Naive thymus-derived CD4-positive, alpha-beta T cell (primary cell): ENCODE measurements around the gene PLOD1. TPM values are rescaled to one million over a fixed set of nuclear protein-coding genes. Genes with fewer than 3 reads are reported as not detected.
"Not testable (repeated sequence)": the region's sequence is repeated elsewhere in the genome, so short reads cannot be mapped to it uniquely, and the experiment has no call there.

Experiments used
- ATAC-seq: fragments of 150-1000 bp; cut with Tn5 transposase; 2 replicates; pipeline ENCODE4 v1.10.0; 2021; ENCODE audit warnings: mild to moderate bottlenecking, moderate library complexity
- CTCF ChIA-PET: fragments of 350-600 bp; sonication (Branson Sonifier 250); formaldehyde crosslinking; loops from one replicate; lab custom pipeline; 2021; ENCODE audit warnings: antibody characterized with exemption; lab: Charles Lee
- POLR2A ChIA-PET: fragments of 350-600 bp; sonication (Branson Sonifier 250); formaldehyde crosslinking; loops from one replicate; lab custom pipeline; 2021; ENCODE audit warnings: antibody characterized with exemption, inconsistent platforms; lab: Charles Lee
- DNase-seq, 9 donors: peaks; one replicate each; pipeline versions ENCODE4 v3.0.0 to v3.0.0-alpha.2; 2020 to 2022; ENCODE audit warnings: mixed read lengths in 1 of 9
- H3K27ac ChIP-seq: one replicate; pipeline ENCODE4 v1.7.0; 2013; ENCODE audit warnings: mild to moderate bottlenecking, low read depth, low read length, moderate library complexity
- H3K27me3 ChIP-seq, 2 donors: one replicate each; pipeline ENCODE4 v1.7.0; 2013; ENCODE audit warnings: low read length in 2 of 2, mild to moderate bottlenecking in 2 of 2, moderate library complexity in 2 of 2; ENCODE audit not compliant: control insufficient read depth in 2 of 2, insufficient read depth in 2 of 2
- H3K36me3 ChIP-seq, 3 experiments: 1 replicate in 2 of 3; 2 replicates in 1 of 3; pipeline ENCODE4 v1.7.0; 2013; ENCODE audit warnings: low read length in 3 of 3, mild to moderate bottlenecking in 3 of 3, moderate library complexity in 1 of 3; ENCODE audit not compliant: insufficient read depth in 3 of 3, control insufficient read depth in 2 of 3
- H3K4me1 ChIP-seq, 2 donors: one replicate each; pipeline ENCODE4 v1.7.0; 2013; ENCODE audit warnings: low read length in 2 of 2, mild to moderate bottlenecking in 2 of 2, moderate library complexity in 1 of 2; ENCODE audit not compliant: control insufficient read depth in 2 of 2, insufficient read depth in 2 of 2
- H3K4me3 ChIP-seq: 2 replicates; pipeline ENCODE4 v1.7.0; 2013; ENCODE audit warnings: mild to moderate bottlenecking, low read length
- H3K9me3 ChIP-seq, 3 experiments: 1 replicate in 2 of 3; 2 replicates in 1 of 3; pipeline ENCODE4 v1.7.0; 2013; ENCODE audit warnings: low read length in 3 of 3; ENCODE audit not compliant: control insufficient read depth in 2 of 3
- H3K27ac Mint-ChIP-seq, 9 donors: one replicate each; pipeline ENCODE4 v1.8.0; 2020 to 2022; ENCODE audit warnings: mixed read lengths in 9 of 9, mild to moderate bottlenecking in 8 of 9, moderate library complexity in 5 of 9, inconsistent platforms in 2 of 9
- H3K27me3 Mint-ChIP-seq, 5 donors: one replicate each; pipeline ENCODE4 v1.8.0; 2021 to 2022; ENCODE audit warnings: mixed read lengths in 5 of 5, mild to moderate bottlenecking in 1 of 5
- H3K36me3 Mint-ChIP-seq, 5 donors: one replicate each; pipeline ENCODE4 v1.8.0; 2020 to 2022; ENCODE audit warnings: mixed read lengths in 5 of 5, mild to moderate bottlenecking in 3 of 5, inconsistent platforms in 1 of 5
- H3K4me1 Mint-ChIP-seq, 7 donors: one replicate each; pipeline ENCODE4 v1.8.0; 2020 to 2022; ENCODE audit warnings: mixed read lengths in 7 of 7, mild to moderate bottlenecking in 3 of 7, inconsistent platforms in 1 of 7
- H3K4me3 Mint-ChIP-seq, 10 donors: one replicate each; pipeline ENCODE4 v1.8.0; 2020 to 2022; ENCODE audit warnings: mild to moderate bottlenecking in 10 of 10, mixed read lengths in 10 of 10, moderate library complexity in 6 of 10, inconsistent platforms in 2 of 10
- H3K9me3 Mint-ChIP-seq, 11 donors: one replicate each; pipeline ENCODE4 v1.8.0; 2020 to 2022; ENCODE audit warnings: mixed read lengths in 11 of 11, mild to moderate bottlenecking in 4 of 11, inconsistent platforms in 1 of 11, moderate library complexity in 1 of 11
- intact Hi-C, 2 donors: fragments of 100-400 bp; cut with micrococcal nuclease; formaldehyde crosslinking; loops; one replicate each; pipeline ENCODE4 v1.15.1; 2023
- polyA plus RNA-seq, 2 donors: library from polyadenylated mRNA; unstranded; fragments of 300-500 nt; fragmentation: Illumina TruSeq; gene quantifications; one replicate each; pipeline ENCODE4 v1.2.3, GENCODE V29; 2021
- total RNA-seq, 6 experiments: library from RNA in 5 of 6; stranded (reverse) in 5 of 6; gene quantifications; 1 replicate in 5 of 6; 2 replicates in 1 of 6; pipeline ENCODE4 v1.2.3 and lab custom pipeline; 2021 to 2026

The PLOD1 gene
- total and polyA plus RNA-seq, 7 experiments from 2014 or later: 1.8 to 24.2 (median 4.2) TPM

GRCh38 chr1:11903210-11903609, 31.3 kb upstream of the PLOD1 start:
- peaks cover 12 to 32% (median 27%) of the 10 kb centered on the region in 7 donors for H3K4me1 Mint-ChIP-seq
- POLR2A ChIA-PET: no interaction called here
- intact Hi-C loops: no loop called here
- ATAC-seq (no peak), DNase-seq (no peak)
- no peak overlapping the region for H3K4me3 Mint-ChIP-seq
- Histone ChIP-seq H3K27ac (no peak overlapping the region), H3K4me1 (peaks cover 14 to 19% of the 10 kb centered on the region in 2 donors), H3K4me3 (no peak overlapping the region), H3K36me3 (no peaks in the 10 kb centered on the region), H3K9me3 (peaks cover 0 to 4% (median 0%) of the 10 kb centered on the region in 3 experiments), H3K27me3 (peaks cover 0 to 5% of the 10 kb centered on the region in 2 donors)
- H3K27ac Mint-ChIP-seq: peak overlapping the region in 1 of 9 donors; percentile 49
- H3K27me3 Mint-ChIP-seq: peaks cover 21 to 71% (median 25%) of the 10 kb centered on the region in 5 donors
- H3K36me3 Mint-ChIP-seq: peaks cover 0 to 4% (median 0%) of the 10 kb centered on the region in 5 donors
- CTCF ChIA-PET: no interaction called here
- peaks cover 0 to 12% (median 0%) of the 10 kb centered on the region in 11 donors for H3K9me3 Mint-ChIP-seq

- intact Hi-C loops, H3K27ac ChIP-seq, DNase-seq, H3K4me3 ChIP-seq, H3K36me3 Mint-ChIP-seq, H3K9me3 ChIP-seq, CTCF ChIA-PET, H3K4me3 Mint-ChIP-seq, H3K36me3 ChIP-seq, H3K27me3 ChIP-seq, POLR2A ChIA-PET, ATAC-seq: not testable (repeated sequence)
- peak overlapping the region in 1 of 9 donors; percentile 4 for H3K27ac Mint-ChIP-seq
- H3K9me3 Mint-ChIP-seq: peaks cover 0 to 18% (median 0%) of the 10 kb centered on the region in 11 donors
- H3K4me1 Mint-ChIP-seq: peaks cover 12 to 36% (median 30%) of the 10 kb centered on the region in 7 donors
- peaks cover 14 to 19% of the 10 kb centered on the region in 2 donors for H3K4me1 ChIP-seq
- H3K27me3 Mint-ChIP-seq: peaks cover 17 to 66% (median 22%) of the 10 kb centered on the region in 5 donors
Observed at GRCh38 chr1:11904156-11904555, 30.4 kb upstream of the PLOD1 start.

GRCh38 chr1:11904978-11905377, 29.5 kb upstream of the PLOD1 start:
- H3K36me3 Mint-ChIP-seq: peaks cover 0 to 4% (median 0%) of the 10 kb centered on the region in 5 donors
- H3K27ac Mint-ChIP-seq: peak overlapping the region in 4 of 9 donors; percentile 20 to 84 (median 54)
- Histone ChIP-seq H3K4me1 (peaks cover 19% of the 10 kb centered on the region in 2 donors), H3K9me3 (peaks cover 0 to 4% (median 0%) of the 10 kb centered on the region in 3 experiments), H3K27me3 (peaks cover 0 to 5% of the 10 kb centered on the region in 2 donors), H3K4me3 (no peak overlapping the region), H3K27ac (no peak overlapping the region), H3K36me3 (no peaks in the 10 kb centered on the region)
- intact Hi-C loops: loop anchor here (5.0 kb wide), 3 partner anchors 168 to 712 kb away; partner anchors contain the start of genes FBXO2 (in 2 of the 2), FBXO44 (in 2 of the 2), AGTRAP (in 1 of the 2) and DHRS3 (in 1 of the 2)
- DNase-seq (no peak), ATAC-seq (no peak)
- H3K27me3 Mint-ChIP-seq: peaks cover 9 to 60% (median 14%) of the 10 kb centered on the region in 5 donors
- POLR2A ChIA-PET: no interaction called here
- peak overlapping the region in 4 of 10 donors; percentile 1 to 65 (median 42) for H3K4me3 Mint-ChIP-seq
- CTCF ChIA-PET: no interaction called here
- peaks cover 0 to 22% (median 0%) of the 10 kb centered on the region in 11 donors for H3K9me3 Mint-ChIP-seq
- H3K4me1 Mint-ChIP-seq: peaks cover 9 to 42% (median 34%) of the 10 kb centered on the region in 7 donors

- ChIA-PET POLR2A (interaction anchor here (4.7 to 5.7 kb wide), 3 partner anchors 19 to 100 kb away, joined by 45 to 59 read pairs (median 56); partner anchors contain the start of genes CLCN6, KIAA2013 and MTHFR), CTCF (no interaction called here)
- peaks cover 0 to 22% (median 0%) of the 10 kb centered on the region in 11 donors for H3K9me3 Mint-ChIP-seq
- DNase-seq: no peak
- peaks cover 0 to 4% (median 0%) of the 10 kb centered on the region in 3 experiments for H3K9me3 ChIP-seq
- peaks cover 0 to 5% of the 10 kb centered on the region in 2 donors for H3K27me3 ChIP-seq
- no peak overlapping the region for H3K4me3 ChIP-seq
- peaks cover 6 to 46% (median 7%) of the 10 kb centered on the region in 5 donors for H3K27me3 Mint-ChIP-seq
- no peak for ATAC-seq
- intact Hi-C loops: loop anchor here (1.0 to 5.0 kb wide), 8 partner anchors 13 to 710 kb away; partner anchors contain the start of genes AGTRAP (in 2 of the 2), FBXO2 (in 2 of the 2), FBXO44 (in 2 of the 2) and DHRS3 (in 1 of the 2)
- H3K27ac Mint-ChIP-seq: peak overlapping the region in 5 of 9 donors; percentile 24 to 100 (median 43)
- no peak overlapping the region for H3K27ac ChIP-seq
- peaks cover 19% of the 10 kb centered on the region in 2 donors for H3K4me1 ChIP-seq
- H3K36me3 Mint-ChIP-seq: peaks cover 0 to 4% (median 0%) of the 10 kb centered on the region in 5 donors
- peak overlapping the region in 2 of 10 donors; percentile 33 to 43 for H3K4me3 Mint-ChIP-seq
- H3K4me1 Mint-ChIP-seq: peaks cover 9 to 44% (median 34%) of the 10 kb centered on the region in 7 donors
- H3K36me3 ChIP-seq: no peaks in the 10 kb centered on the region
Observed at GRCh38 chr1:11906870-11907269, 27.6 kb upstream of the PLOD1 start.

GRCh38 chr1:11907275-11908094, 27.0 kb upstream of the PLOD1 start:
- Histone ChIP-seq H3K9me3 (peaks cover 0 to 4% (median 0%) of the 10 kb centered on the region in 3 experiments), H3K4me1 (peaks cover 19% of the 10 kb centered on the region in 2 donors), H3K27ac (peak overlapping the region; percentile 99), H3K36me3 (no peaks in the 10 kb centered on the region), H3K27me3 (peaks cover 0 to 4% of the 10 kb centered on the region in 2 donors), H3K4me3 (peak overlapping the region; percentile 92)
- peaks cover 0 to 4% (median 0%) of the 10 kb centered on the region in 5 donors for H3K36me3 Mint-ChIP-seq
- peak overlapping the region; percentile 99 to 100 (median 100) for H3K27ac Mint-ChIP-seq
- DNase-seq (peak; percentile 69 to 96 (median 94)), ATAC-seq (peak; percentile 75)
- H3K9me3 Mint-ChIP-seq: peaks cover 0 to 20% (median 0%) of the 10 kb centered on the region in 11 donors
- intact Hi-C loops: loop anchor here (1.0 to 5.0 kb wide), 17 partner anchors 13 to 895 kb away; partner anchors contain the start of genes AGTRAP (in 2 of the 2), CLCN6 (in 2 of the 2), FBXO2 (in 2 of the 2) and FBXO44 (in 2 of the 2)
- peaks cover 0 to 41% (median under 1%) of the 10 kb centered on the region in 5 donors for H3K27me3 Mint-ChIP-seq
- ChIA-PET CTCF (interaction anchor here (0.6 to 1.5 kb wide), 5 partner anchors 16 to 257 kb away, joined by 3 to 4 read pairs (median 3); no protein-coding TSS in a partner anchor), POLR2A (interaction anchor here (0.5 to 5.7 kb wide), 37 partner anchors 8 to 895 kb away, joined by 3 to 83 read pairs (median 6); partner anchors contain the start of genes AGTRAP, CLCN6, FBXO6 and KIAA2013)
- peak overlapping the region; percentile 92 to 97 (median 94) for H3K4me3 Mint-ChIP-seq
- peaks cover 9 to 45% (median 34%) of the 10 kb centered on the region in 7 donors for H3K4me1 Mint-ChIP-seq
